Left ventricle myocardium superior (tissue), 1 donor: ENCODE results near the gene PARP14. TPM values are rescaled to one million over a fixed set of nuclear protein-coding genes. Genes with fewer than 3 reads are reported as not detected.
"Not testable (repeated sequence)": the region's sequence is repeated elsewhere in the genome, so short reads cannot be mapped to it uniquely, and the experiment has no call there.

Experiments used
- ATAC-seq: fragments of 200-7000 bp; cut with Tn5 transposase; one replicate; pipeline ENCODE4 v1.9.1; 2020; ENCODE audit warnings: mild to moderate bottlenecking, moderate library complexity
- DNase-seq: peaks from one replicate; pipeline ENCODE4 v3.0.0-alpha.2; 2020
- intact Hi-C: fragments of 100-400 bp; cut with micrococcal nuclease; formaldehyde crosslinking; loops from one replicate; pipeline ENCODE4 v1.11.0; 2022
- total RNA-seq: library from RNA; stranded (reverse); fragmentation: NEBNext Ultra II Directional; extraction: Animal tissue kit (Norgen Biotek cat#: 25700); gene quantifications from one replicate; pipeline ENCODE4 v1.2.1, GENCODE V29; 2021
- donor health status: DM: no; HTN: yes; CAD: no; lungs with severe emphysema.

The PARP14 gene
- total RNA-seq, 1 donor from 2014 or later: 13.3 TPM

- ATAC-seq: not testable (repeated sequence)
Observed at GRCh38 chr3:122747295-122747694, 66.7 kb downstream of the PARP14 start.

DNA sequence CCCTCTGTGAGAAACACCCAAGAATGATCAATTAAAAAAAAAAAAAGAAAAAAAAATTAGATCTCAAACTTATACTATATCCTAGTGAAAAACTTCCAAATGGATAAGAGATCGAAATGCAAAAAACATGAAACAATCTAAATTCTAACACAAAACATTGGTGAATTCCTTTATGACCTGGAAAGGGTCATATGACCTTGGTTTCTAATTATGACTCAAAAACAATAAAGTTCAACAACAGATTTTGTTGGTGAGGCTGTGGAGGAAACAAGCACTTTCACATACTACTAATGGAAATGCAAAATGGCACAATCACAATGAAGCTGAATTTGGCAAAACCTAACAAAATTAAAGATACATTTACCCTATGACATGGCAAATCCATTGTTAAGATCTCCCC is 67.7 kb downstream of the PARP14 start:
- ATAC-seq: no peak
- intact Hi-C loops: no loop called here

More at GRCh38 chr3:122747295-122747694, 66.7 kb downstream of the PARP14 start:
- intact Hi-C loops, DNase-seq: not testable (repeated sequence)

DNA sequence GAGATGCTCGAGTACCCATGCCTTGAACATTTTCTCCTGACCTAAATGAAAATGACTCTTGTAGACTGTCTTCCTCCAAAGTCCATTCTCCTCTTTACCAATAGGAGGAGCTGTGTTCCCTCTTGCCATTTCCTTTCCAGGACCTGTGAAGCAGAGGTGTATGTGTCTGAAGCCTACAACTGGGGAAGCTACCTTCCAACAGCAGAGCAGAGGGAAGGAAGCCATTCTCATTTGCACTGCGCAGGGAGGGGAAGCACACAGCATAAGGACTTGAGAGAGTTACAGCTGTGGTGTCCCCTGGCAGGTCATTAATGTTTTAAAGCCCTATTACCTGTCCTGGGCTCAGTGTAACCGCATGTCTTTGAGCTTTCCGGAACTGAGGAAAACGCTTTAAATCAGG is 74.3 kb downstream of the PARP14 start:
- ATAC-seq (peak; percentile 26), DNase-seq (no peak)
- intact Hi-C loops: no loop called here

More for the DNA sequence above, 67.7 kb downstream of the PARP14 start:
- no peak for DNase-seq

GRCh38 chr3:122755491-122755890 is 74.9 kb downstream of the PARP14 start:
- intact Hi-C loops: no loop called here
- ATAC-seq: no peak
- no peak for DNase-seq

- intact Hi-C loops: no loop called here
- ATAC-seq: peak; percentile 42
- DNase-seq: no peak
Observed at GRCh38 chr3:122758877-122759560, 78.4 kb downstream of the PARP14 start.

GRCh38 chr3:122760453-122761271 is 80.0 kb downstream of the PARP14 start:
- DNase-seq: no peak
- intact Hi-C loops: no loop called here
- no peak for ATAC-seq

GRCh38 chr3:122766430-122766829 is 85.8 kb downstream of the PARP14 start:
- intact Hi-C loops: no loop called here
- DNase-seq (no peak), ATAC-seq (no peak)

DNA sequence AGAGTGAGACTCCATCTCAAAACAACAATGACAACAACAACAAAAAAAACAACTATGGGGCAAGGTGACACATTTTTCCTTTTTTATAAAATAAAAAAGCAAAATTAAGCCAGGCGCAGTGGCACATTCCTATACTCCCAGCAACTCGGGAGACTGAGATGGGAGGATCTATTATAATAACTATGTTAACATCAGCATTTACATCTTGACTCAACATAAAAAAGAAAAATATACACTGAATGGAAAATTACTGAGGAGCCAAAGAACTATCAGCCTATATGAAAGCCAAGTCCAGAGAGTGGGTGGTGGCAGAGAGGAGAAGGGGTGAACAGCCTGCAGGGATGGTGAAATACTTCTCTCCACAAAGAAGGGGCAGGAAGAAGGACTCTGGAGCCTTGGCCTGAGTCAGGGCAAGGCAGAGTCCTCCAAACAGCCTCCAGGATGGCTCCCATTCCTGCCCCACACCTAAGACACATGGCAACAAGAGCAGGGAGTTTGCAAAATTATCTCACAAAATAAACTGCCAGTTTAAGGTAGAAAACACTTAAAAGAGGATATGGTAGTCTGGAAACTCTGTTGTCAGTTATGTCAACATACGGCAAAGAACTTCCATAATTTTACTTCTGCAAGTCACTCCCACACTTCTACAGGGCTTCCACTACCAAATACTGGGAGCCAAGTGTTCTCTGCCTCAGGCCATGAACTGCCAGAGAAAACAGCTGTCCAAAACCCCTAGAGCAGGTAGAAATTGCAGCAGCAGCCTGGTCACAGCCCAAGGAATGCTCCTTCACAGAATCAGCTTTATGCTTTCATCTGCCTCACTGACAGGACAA is 87.1 kb downstream of the PARP14 start:
- DNase-seq: no peak
- intact Hi-C loops: no loop called here
- peak; percentile 58 for ATAC-seq

DNA sequence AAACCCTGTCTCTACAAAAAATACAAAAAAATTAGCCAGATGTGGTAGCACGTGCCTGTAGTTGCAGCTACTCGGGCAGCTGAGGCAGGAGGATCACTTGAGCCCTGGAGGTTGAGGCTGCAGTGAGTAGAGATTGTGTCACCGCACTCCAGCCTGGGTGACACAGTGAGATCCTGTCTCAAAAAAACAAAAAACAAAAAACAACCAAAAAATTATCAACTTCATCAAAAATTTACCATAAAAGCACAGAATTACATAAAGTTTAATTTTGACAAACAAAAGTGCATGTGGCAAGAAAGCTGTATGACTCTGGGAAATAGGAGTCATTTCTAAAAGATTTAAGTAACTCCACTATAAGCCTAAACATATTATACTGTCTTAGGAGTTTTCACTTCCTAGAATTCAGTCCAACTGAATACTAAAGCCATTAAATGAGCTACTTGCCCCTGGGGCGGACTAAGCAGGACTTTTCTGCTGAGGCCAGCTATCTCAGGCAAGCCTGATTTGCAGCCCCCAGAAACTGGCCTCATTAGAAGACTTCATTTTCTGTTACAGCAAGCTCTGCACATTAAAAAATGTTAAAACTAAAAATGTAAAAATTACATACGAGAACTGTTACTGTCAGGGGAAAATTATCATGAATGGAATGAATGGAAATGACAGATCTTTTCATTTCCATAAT is 90.0 kb downstream of the PARP14 start:
- DNase-seq (no peak), ATAC-seq (no peak)
- intact Hi-C loops: no loop called here

DNA sequence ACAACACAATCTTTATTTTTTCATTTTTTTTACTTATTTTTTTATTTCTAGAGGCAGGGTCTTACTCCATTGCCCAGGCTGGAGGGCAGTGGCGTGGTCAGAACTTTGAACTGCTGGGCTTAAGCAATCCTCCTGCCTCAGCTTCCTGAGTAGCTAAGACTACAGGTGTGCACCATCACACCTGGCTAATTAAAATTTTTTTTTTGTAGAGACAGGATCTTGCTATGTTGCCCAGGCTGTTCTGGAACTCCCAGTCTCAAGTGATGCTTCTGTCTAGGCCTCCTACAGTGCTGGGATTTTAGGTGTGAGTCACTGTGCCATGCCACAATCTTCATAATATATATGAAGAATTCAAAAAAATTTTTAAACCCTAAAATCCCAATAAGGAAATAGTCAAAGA is 92.2 kb downstream of the PARP14 start:
- ATAC-seq: no peak
- DNase-seq: no peak
- intact Hi-C loops: no loop called here

DNA sequence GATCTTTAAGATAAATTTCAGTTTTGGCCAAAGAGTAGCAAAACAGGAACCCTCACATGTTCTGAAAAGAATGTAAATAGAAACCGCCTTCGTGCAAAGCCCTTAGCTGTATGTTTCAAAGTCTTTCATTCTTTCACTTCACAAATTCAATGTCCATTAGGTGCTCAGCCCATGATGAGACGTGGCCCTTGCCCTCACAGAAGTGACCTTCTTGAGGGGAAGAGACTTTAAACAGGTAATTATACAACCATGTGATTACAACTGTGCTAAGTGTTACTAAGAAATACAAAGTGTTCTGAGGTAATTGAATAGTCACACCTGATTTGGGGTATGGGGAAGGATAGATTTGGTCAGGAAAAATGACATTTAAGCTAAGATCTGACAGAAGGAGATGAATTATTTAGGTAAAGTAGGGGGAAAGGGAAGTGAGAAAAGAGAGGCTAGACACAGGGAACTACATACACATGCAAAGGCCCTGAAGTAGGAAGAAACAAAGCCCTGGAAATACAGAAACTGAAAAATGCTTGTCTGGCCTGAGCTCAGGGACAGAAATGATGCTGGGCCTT is 93.4 kb downstream of the PARP14 start:
- DNase-seq (no peak), ATAC-seq (peak; percentile 28)
- intact Hi-C loops: no loop called here

- intact Hi-C loops: no loop called here
- DNase-seq (no peak), ATAC-seq (no peak)
Observed at GRCh38 chr3:122774564-122774963, 93.9 kb downstream of the PARP14 start.

GRCh38 chr3:122776675-122777468 is 96.2 kb downstream of the PARP14 start:
- peak; percentile 37 for ATAC-seq
- DNase-seq: no peak
- intact Hi-C loops: no loop called here

GRCh38 chr3:122777563-122777962 is 96.9 kb downstream of the PARP14 start:
- ATAC-seq (no peak), DNase-seq (no peak)
- intact Hi-C loops: no loop called here
